K562 (cell line): ENCODE measurements around the gene WASL. TPM values are rescaled to one million over a fixed set of nuclear protein-coding genes. Genes with fewer than 3 reads are reported as not detected.

ENCODE experiments used
- CBFA2T3 ChIP-seq: fragments of 450-650 bp; IDR thresholded peaks from 2 replicates; pipeline ENCODE4 v1.6.1; 2017
- DEAF1 ChIP-seq: fragments of 450-650 bp; formaldehyde crosslinking; IDR thresholded peaks from 2 replicates; pipeline ENCODE4 v1.4.0; 2020; ENCODE audit warnings: mild to moderate bottlenecking, moderate library complexity
- FOXA1 ChIP-seq: fragments of 450-650 bp; IDR thresholded peaks from 2 replicates; pipeline ENCODE4 v1.6.1; 2016; ENCODE audit warnings: mild to moderate bottlenecking, borderline replicate concordance
- GATAD2B ChIP-seq: fragments of 450-650 bp; IDR thresholded peaks from 2 replicates; pipeline ENCODE4 v1.6.1; 2017; ENCODE audit warnings: mild to moderate bottlenecking, borderline replicate concordance
- MCM2 ChIP-seq: fragments of 450-650 bp; IDR thresholded peaks from 2 replicates; pipeline ENCODE4 v1.6.1; 2017; ENCODE audit warnings: low read depth, mild to moderate bottlenecking
- MXI1 ChIP-seq: IDR thresholded peaks from 2 replicates; pipeline ENCODE4 v1.6.1; 2011; ENCODE audit warnings: low read depth, mild to moderate bottlenecking, improper control_type of control experiment, low read length
- MYNN ChIP-seq, 2 experiments: sonication (generic); formaldehyde crosslinking in 1 of 2; IDR thresholded peaks; 2 replicates each; pipeline versions ENCODE4 v1.5.0 to v1.6.1; 2016 to 2020; ENCODE audit warnings: antibody characterized with exemption in 1 of 2, missing genetic modification reagents in 1 of 2
- NR4A1 ChIP-seq, 2 experiments: fragments of 250-450 bp in 1 of 2; fragments of 450-650 bp in 1 of 2; sonication (Bioruptor Pico) in 1 of 2; IDR thresholded peaks; 2 replicates each; pipeline versions ENCODE4 v1.4.0 to v1.6.1; 2016 to 2020; ENCODE audit warnings: mild to moderate bottlenecking in 2 of 2, missing compliant biosample characterization in 1 of 2, missing genetic modification characterization in 1 of 2, moderate library complexity in 1 of 2
- PPARD ChIP-seq: fragments of 250-450 bp; sonication (Bioruptor Pico); IDR thresholded peaks from 2 replicates; pipeline ENCODE4 v1.8.0; 2022; ENCODE audit warnings: inconsistent platforms, mild to moderate bottlenecking, moderate library complexity
- PREB ChIP-seq: sonication (generic); formaldehyde crosslinking; IDR thresholded peaks from 2 replicates; pipeline ENCODE4 v1.8.1; 2023; ENCODE audit warnings: mild to moderate bottlenecking, missing genetic modification reagents
- SAP30 ChIP-seq: fragments of 200-600 bp; sonication (generic); IDR thresholded peaks from 2 replicates; pipeline ENCODE4 v1.6.1; 2012; ENCODE audit warnings: borderline replicate concordance, low read depth, mild to moderate bottlenecking, moderate library complexity, low read length, control low read depth, inconsistent platforms; ENCODE audit not compliant: insufficient read depth, poor library complexity, severe bottlenecking
- STAT5A ChIP-seq: IDR thresholded peaks from 2 replicates; pipeline ENCODE4 v1.6.1; 2012; ENCODE audit warnings: low read length, inconsistent platforms, borderline replicate concordance
- USF2 ChIP-seq: sonication (generic); formaldehyde crosslinking; IDR thresholded peaks from 2 replicates; pipeline ENCODE4 v1.5.0; 2020; ENCODE audit warnings: missing genetic modification reagents
- ZBED1 ChIP-seq: IDR thresholded peaks from 2 replicates; pipeline ENCODE4 v1.6.1; 2014
- ZKSCAN1 ChIP-seq: fragments of 150-350 bp; IDR thresholded peaks from 2 replicates; pipeline ENCODE4 v1.6.1; 2016; ENCODE audit warnings: low read depth, low read length
- ZKSCAN8 ChIP-seq: fragments of 200-800 bp; sonication (Bioruptor generic); IDR thresholded peaks from 2 replicates; pipeline ENCODE4 v1.6.1; 2016; ENCODE audit warnings: missing genetic modification characterization, missing compliant biosample characterization
- ZNF239 ChIP-seq: fragments of 250-450 bp; sonication (Bioruptor Pico); IDR thresholded peaks from 2 replicates; pipeline ENCODE4 v1.4.0; 2020; ENCODE audit warnings: mild to moderate bottlenecking
- ZNF584 ChIP-seq: fragments of 200-800 bp; sonication (Bioruptor generic); IDR thresholded peaks from 2 replicates; pipeline ENCODE4 v1.6.1; 2016; ENCODE audit warnings: low read depth, mild to moderate bottlenecking, missing genetic modification characterization, missing compliant biosample characterization
- polyA plus RNA-seq, 8 experiments: library from polyadenylated mRNA; depleted of rRNA in 4 of 8; stranded (reverse) in 5 of 8; unstranded in 3 of 8; fragments of >200 nt; fragmentation: Nextera tagmentation in 2 of 8; fragmentation: Illumina TruSeq in 1 of 8; extraction: Ambion mirVana in 2 of 8; extraction: Trizol in 1 of 8; gene quantifications; 2 replicates each; pipeline versions ENCODE4 v1.2.1 to v1.2.3, GENCODE V29; 2011 to 2014; ENCODE audit warnings: inconsistent platforms in 1 of 8, missing spikeins in 1 of 8
- total RNA-seq, 7 experiments: library from RNA; depleted of rRNA in 6 of 7; stranded (reverse); fragments of >200 nt in 6 of 7; fragmentation: Illumina TruSeq in 2 of 7; extraction: Trizol in 2 of 7; gene quantifications; 2 replicates each; pipeline versions ENCODE4 v1.2.1 to v1.2.3, GENCODE V29; 2011 to 2021; ENCODE audit warnings: low replicate concordance in 1 of 7

Gene WASL
- total and polyA plus RNA-seq, 9 of the 15 experiments (the other 6 are each of a cell fraction or from before 2014, with no cell fraction given): 3.2 to 13.9 (median 8.3) TPM

- no peak for TF ChIP-seq MYNN (IDR thresholded peaks at IDR 0.05)
- TF ChIP-seq MYNN (CRISPR knock-in tag; IDR thresholded peaks at IDR 0.05): no peak
- TF ChIP-seq ZNF584: peak; percentile 79; the same call in 1 of the 2 replicates
- TF ChIP-seq CBFA2T3: peak; percentile 45; the same call in 1 of the 2 replicates
- TF ChIP-seq NR4A1 (CRISPR knock-in tag; IDR thresholded peaks at IDR 0.05): no peak
- TF ChIP-seq NR4A1 (tag; IDR thresholded peaks at IDR 0.05): no peak
- no peak for TF ChIP-seq USF2 (CRISPR knock-in tag)
- TF ChIP-seq GATAD2B: no peak
- no peak for TF ChIP-seq STAT5A
- no peak for TF ChIP-seq FOXA1
- TF ChIP-seq PPARD (CRISPR knock-in tag): no peak
- TF ChIP-seq ZKSCAN1: no peak
- no peak for TF ChIP-seq ZBED1
- TF ChIP-seq ZNF239 (CRISPR knock-in tag): peak; percentile 43
- TF ChIP-seq MXI1: no peak
- no peak for TF ChIP-seq PREB (CRISPR knock-in tag)
- no peak for TF ChIP-seq MCM2
- no peak for TF ChIP-seq SAP30
- 0 out of 2 replicates have a peak, but pooled peaks have one; percentile 26 for TF ChIP-seq DEAF1 (CRISPR knock-in tag)
- TF ChIP-seq ZKSCAN8 (CRISPR knock-in tag): no peak
Measured at GRCh38 chr7:123789817-123790216, 41.0 kb upstream of the WASL start (continued).
